MM.1S (cell line): ENCODE measurements around the gene SLC43A1.

Source experiments
- DNase-seq: peaks from one replicate; pipeline ENCODE4 v3.0.0-alpha.2; 2015
- H2AFZ ChIP-seq: fragments of 300-600 bp; sonication (generic); 2 replicates; pipeline ENCODE4 v1.6.0; 2016; ENCODE audit warnings: antibody characterized with exemption, low read length
- H3F3A ChIP-seq: fragments of 300-600 bp; sonication (generic); 2 replicates; pipeline ENCODE4 v1.6.1; 2016; ENCODE audit warnings: mild to moderate bottlenecking, antibody characterized with exemption, low read length, moderate library complexity, mixed read lengths; ENCODE audit not compliant: insufficient read depth
- H3K27ac ChIP-seq: fragments of 300-600 bp; sonication (generic); 2 replicates; pipeline ENCODE4 v1.5.1; 2016; ENCODE audit warnings: mild to moderate bottlenecking, low read length
- H3K27me3 ChIP-seq: fragments of 300-600 bp; sonication (generic); replicated peaks from 2 replicates; pipeline ENCODE4 v1.6.0; 2016; ENCODE audit warnings: low read length; ENCODE audit not compliant: insufficient read depth
- H3K36me3 ChIP-seq: fragments of 300-600 bp; sonication (generic); replicated peaks from 2 replicates; pipeline ENCODE4 v1.6.1; 2016; ENCODE audit warnings: mild to moderate bottlenecking, low read length, mixed read lengths; ENCODE audit not compliant: insufficient read depth
- H3K4me1 ChIP-seq: fragments of 300-600 bp; sonication (generic); 2 replicates; pipeline ENCODE4 v1.6.1; 2016; ENCODE audit warnings: low read length, mixed read lengths
- H3K4me2 ChIP-seq: fragments of 300-600 bp; sonication (generic); 2 replicates; pipeline ENCODE4 v1.6.0; 2016; ENCODE audit warnings: low read depth, low read length
- H3K4me3 ChIP-seq: fragments of 300-600 bp; sonication (generic); 2 replicates; pipeline ENCODE4 v1.5.1; 2016; ENCODE audit warnings: low read length, mixed read lengths
- H3K79me2 ChIP-seq: fragments of 300-600 bp; sonication (generic); 2 replicates; pipeline ENCODE4 v1.6.1; 2016; ENCODE audit warnings: mixed run types, low read length, mixed read lengths
- H3K9ac ChIP-seq: fragments of 300-600 bp; sonication (generic); 2 replicates; pipeline ENCODE4 v1.6.1; 2016; ENCODE audit warnings: low read length, mixed read lengths
- H3K9me2 ChIP-seq: fragments of 300-600 bp; sonication (generic); replicated peaks from 2 replicates; pipeline ENCODE4 v1.6.1; 2016; ENCODE audit warnings: mild to moderate bottlenecking, low read length, mixed read lengths; ENCODE audit not compliant: insufficient read depth
- H3K9me3 ChIP-seq: fragments of 300-600 bp; sonication (generic); replicated peaks from 2 replicates; pipeline ENCODE4 v1.6.1; 2016; ENCODE audit warnings: mild to moderate bottlenecking, low read length, mixed read lengths; ENCODE audit not compliant: insufficient read depth
- H4K20me1 ChIP-seq: fragments of 300-600 bp; sonication (generic); 2 replicates; pipeline ENCODE4 v1.6.1; 2016; ENCODE audit warnings: mild to moderate bottlenecking, low read length, moderate library complexity, mixed read lengths; ENCODE audit not compliant: insufficient read depth
- EZH2 ChIP-seq: fragments of 300-600 bp; sonication (generic); optimal IDR thresholded peaks from 2 replicates; pipeline ENCODE3; 2017; ENCODE audit warnings: low read depth, mild to moderate bottlenecking, antibody characterized with exemption, low read length, mixed read lengths
- EZH2phosphoT487 ChIP-seq: fragments of 300-600 bp; sonication (generic); IDR thresholded peaks from 2 replicates; pipeline ENCODE4 v1.6.1; 2018; ENCODE audit warnings: antibody characterized with exemption, low read length
- TF ChIP-seq, protein P1 (sequence below): fragments of 300-600 bp; sonication (generic); IDR thresholded peaks from 2 replicates; pipeline ENCODE4 v1.5.1; 2016; ENCODE audit warnings: antibody characterized with exemption, low read length, mixed read lengths

SLC43A1 gene

DNA sequence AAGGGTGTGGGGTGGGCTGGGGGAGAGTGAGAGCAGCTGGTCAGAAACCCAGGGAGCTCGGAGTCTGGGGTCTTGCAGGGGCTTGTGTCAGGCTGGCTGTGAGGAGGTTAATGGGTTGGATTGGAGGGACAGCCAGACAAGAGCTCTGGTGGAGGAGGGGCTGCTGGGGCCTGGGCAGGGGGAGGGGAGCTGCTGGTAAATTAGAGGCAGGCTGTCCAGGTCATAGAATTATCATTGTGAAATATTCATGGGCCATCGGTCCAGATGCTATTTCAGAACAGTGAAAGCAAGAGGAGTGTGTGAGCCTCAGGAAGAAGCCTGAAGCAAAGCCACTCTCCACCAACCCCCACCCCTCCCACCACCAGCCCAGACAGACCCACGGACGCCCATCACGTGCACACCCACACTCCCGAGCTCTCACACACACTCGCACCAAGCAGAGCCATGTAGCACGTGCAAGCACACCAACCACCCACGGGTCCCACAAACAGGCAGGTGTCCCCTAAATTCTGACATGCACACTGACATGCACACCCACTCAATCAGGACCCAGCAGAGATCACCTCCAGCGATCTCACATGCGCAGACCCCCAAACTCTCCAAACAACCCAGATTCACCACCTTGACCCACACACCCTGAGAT is 36.4 kb downstream of the SLC43A1 start:
- no peak for TF ChIP-seq EZH2
- TF ChIP-seq, protein P1, sequence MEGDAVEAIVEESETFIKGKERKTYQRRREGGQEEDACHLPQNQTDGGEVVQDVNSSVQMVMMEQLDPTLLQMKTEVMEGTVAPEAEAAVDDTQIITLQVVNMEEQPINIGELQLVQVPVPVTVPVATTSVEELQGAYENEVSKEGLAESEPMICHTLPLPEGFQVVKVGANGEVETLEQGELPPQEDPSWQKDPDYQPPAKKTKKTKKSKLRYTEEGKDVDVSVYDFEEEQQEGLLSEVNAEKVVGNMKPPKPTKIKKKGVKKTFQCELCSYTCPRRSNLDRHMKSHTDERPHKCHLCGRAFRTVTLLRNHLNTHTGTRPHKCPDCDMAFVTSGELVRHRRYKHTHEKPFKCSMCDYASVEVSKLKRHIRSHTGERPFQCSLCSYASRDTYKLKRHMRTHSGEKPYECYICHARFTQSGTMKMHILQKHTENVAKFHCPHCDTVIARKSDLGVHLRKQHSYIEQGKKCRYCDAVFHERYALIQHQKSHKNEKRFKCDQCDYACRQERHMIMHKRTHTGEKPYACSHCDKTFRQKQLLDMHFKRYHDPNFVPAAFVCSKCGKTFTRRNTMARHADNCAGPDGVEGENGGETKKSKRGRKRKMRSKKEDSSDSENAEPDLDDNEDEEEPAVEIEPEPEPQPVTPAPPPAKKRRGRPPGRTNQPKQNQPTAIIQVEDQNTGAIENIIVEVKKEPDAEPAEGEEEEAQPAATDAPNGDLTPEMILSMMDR: no peak
- no peak for TF ChIP-seq EZH2phosphoT487
- Histone ChIP-seq H3K9me3 (no peaks in the 10 kb centered on the region), H3F3A (no peaks in the 10 kb centered on the region), H3K9ac (no peak overlapping the region), H3K4me3 (no peak overlapping the region), H3K9me2 (no peaks in the 10 kb centered on the region), H3K4me1 (peaks cover 23% of the 10 kb centered on the region), H4K20me1 (no peaks in the 10 kb centered on the region), H3K27ac (no peak overlapping the region), H3K36me3 (no peaks in the 10 kb centered on the region), H3K27me3 (peaks cover 9% of the 10 kb centered on the region; the same call in 1 of the 2 replicates), H3K79me2 (no peaks in the 10 kb centered on the region), H3K4me2 (no peak overlapping the region), H2AFZ (no peak overlapping the region)
- no peak for DNase-seq

DNA sequence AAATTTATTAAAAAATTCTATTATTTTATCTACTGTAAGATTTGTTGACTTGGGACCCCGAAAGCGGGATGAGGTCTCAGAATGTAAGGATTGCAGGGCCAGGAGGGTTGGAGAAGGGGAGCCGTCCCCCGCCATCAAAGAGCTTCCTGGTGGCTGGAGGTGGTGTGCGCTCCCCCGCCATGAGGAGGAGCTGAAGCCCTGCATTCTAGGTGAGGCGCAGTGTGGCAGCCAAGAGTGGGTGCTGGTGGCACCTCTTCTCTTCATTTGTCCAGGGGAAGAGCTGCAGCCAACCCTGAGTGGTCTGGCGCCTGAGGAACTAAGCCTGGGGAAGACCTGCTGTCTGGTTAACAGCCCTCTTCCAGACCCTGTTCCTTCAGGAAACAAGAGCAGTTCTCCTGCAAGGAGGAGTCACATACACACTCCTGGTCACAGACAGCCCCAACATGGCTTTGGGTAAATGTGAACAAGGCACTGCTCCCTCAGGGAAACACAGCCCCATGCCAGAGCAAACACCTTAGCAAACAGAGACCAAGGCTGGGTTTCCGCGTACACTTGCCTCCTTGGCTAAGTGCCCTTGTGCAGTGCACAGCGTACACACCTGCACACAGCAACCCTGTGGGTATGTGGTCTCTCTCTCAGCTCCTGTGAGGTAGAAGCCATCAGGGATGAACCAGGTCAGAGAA is 37.9 kb downstream of the SLC43A1 start:
- Histone ChIP-seq H3K4me2 (no peak overlapping the region), H2AFZ (no peak overlapping the region), H4K20me1 (no peaks in the 10 kb centered on the region), H3K79me2 (no peaks in the 10 kb centered on the region), H3K9ac (no peak overlapping the region), H3K27me3 (peaks cover 6% of the 10 kb centered on the region; the same call in 1 of the 2 replicates), H3K36me3 (no peaks in the 10 kb centered on the region), H3K4me3 (no peak overlapping the region), H3K9me2 (no peaks in the 10 kb centered on the region), H3F3A (no peaks in the 10 kb centered on the region), H3K27ac (no peak overlapping the region), H3K4me1 (peaks cover 18% of the 10 kb centered on the region; the same call in 1 of the 2 replicates), H3K9me3 (no peaks in the 10 kb centered on the region)
- no peak for DNase-seq
- TF ChIP-seq EZH2: no peak
- TF ChIP-seq EZH2phosphoT487: no peak
- TF ChIP-seq, protein P1: no peak

DNA sequence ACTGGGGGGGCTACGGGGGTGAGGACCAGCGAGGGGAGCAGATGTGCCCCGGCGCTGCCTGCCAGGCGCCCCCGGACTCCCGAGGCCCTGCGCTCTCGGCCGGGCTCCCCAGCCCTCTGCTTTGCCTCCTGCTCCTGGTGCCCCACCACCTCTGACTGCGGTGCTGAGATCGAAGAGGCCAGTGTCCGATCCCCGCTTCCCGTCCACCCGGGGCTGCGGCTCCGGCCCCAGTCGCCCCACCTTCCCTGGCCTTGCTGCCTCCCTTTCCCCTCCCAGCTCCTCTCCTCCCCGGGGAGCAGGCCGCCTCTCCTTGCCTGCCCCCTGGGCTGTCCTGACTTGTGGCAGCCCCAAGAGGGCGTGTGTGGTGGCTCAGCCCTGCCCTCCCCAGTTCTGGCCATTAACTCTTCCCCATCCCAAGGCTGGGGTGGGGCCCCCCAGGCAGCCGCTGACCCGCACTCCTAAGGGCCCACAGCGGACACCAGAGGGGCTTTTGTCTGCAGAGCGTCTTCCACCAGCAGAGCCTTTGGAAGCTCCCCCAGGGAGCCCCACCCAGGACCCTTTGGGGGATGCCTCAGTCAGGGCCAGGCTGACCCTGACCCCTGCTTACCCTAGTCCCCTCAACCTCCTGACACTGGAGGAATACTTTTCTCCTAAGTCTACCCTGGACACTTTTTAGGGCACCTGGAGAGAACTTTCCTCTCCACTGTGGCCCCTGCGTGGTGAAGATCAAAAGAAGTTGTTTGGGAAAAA is 38.6 kb downstream of the SLC43A1 start:
- Histone ChIP-seq H3K4me2 (peak overlapping the region; percentile 96), H3K9me3 (no peaks in the 10 kb centered on the region), H3K27ac (peak overlapping the region; percentile 48; the same call in 1 of the 2 replicates), H3K4me3 (peak overlapping the region; percentile 60), H3F3A (no peaks in the 10 kb centered on the region), H3K27me3 (no peaks in the 10 kb centered on the region), H4K20me1 (no peaks in the 10 kb centered on the region), H3K9me2 (no peaks in the 10 kb centered on the region), H2AFZ (peak overlapping the region; percentile 91), H3K79me2 (no peaks in the 10 kb centered on the region), H3K4me1 (peaks cover 18% of the 10 kb centered on the region; the same call in 1 of the 2 replicates), H3K9ac (peak overlapping the region; percentile 73), H3K36me3 (no peaks in the 10 kb centered on the region)
- DNase-seq: peak; percentile 59
- TF ChIP-seq EZH2phosphoT487: no peak
- TF ChIP-seq, protein P1: peak; percentile 65
